Natural killer cell (primary cell): ENCODE data around the gene CNOT1. TPM values are rescaled to one million over a fixed set of nuclear protein-coding genes. Genes with fewer than 3 reads are reported as not detected.

Source experiments
- ATAC-seq, 3 donors: fragments of 150-1000 bp in 2 of 3; fragments of 200-7000 bp in 1 of 3; cut with Tn5 transposase; 1 replicate in 1 of 3; 2 replicates in 2 of 3; pipeline ENCODE4 v1.10.0; 2021; ENCODE audit warnings: mild to moderate bottlenecking in 2 of 3, moderate library complexity in 2 of 3
- DNase-seq, 2 donors: peaks; one replicate each; pipeline versions ENCODE4 v3.0.0 to v3.0.0-alpha.2; 2013 to 2021; ENCODE audit warnings: mixed read lengths in 1 of 2
- H3K27ac ChIP-seq: one replicate; pipeline ENCODE4 v1.5.1; 2013; ENCODE audit warnings: mild to moderate bottlenecking, low read length
- H3K27me3 ChIP-seq: one replicate; pipeline ENCODE4 v1.6.1; 2013; ENCODE audit warnings: low read length; ENCODE audit not compliant: control insufficient read depth, insufficient read depth
- H3K36me3 ChIP-seq: one replicate; pipeline ENCODE4 v1.6.1; 2013; ENCODE audit warnings: low read length; ENCODE audit not compliant: control insufficient read depth, insufficient read depth
- H3K4me1 ChIP-seq: one replicate; pipeline ENCODE4 v1.6.1; 2013; ENCODE audit warnings: low read length; ENCODE audit not compliant: control insufficient read depth, insufficient read depth
- H3K4me3 ChIP-seq: one replicate; pipeline ENCODE4 v1.5.1; 2013; ENCODE audit warnings: low read length
- H3K9me3 ChIP-seq: one replicate; pipeline ENCODE4 v1.6.1; 2013; ENCODE audit warnings: low read length; ENCODE audit not compliant: control insufficient read depth, insufficient read depth
- H3K27ac Mint-ChIP-seq, 2 donors: one replicate each; pipeline ENCODE4 v1.8.0; 2022; ENCODE audit warnings: mild to moderate bottlenecking in 2 of 2, mixed read lengths in 2 of 2, moderate library complexity in 1 of 2
- H3K27me3 Mint-ChIP-seq, 2 donors: one replicate each; pipeline ENCODE4 v1.8.0; 2022; ENCODE audit warnings: low read depth in 2 of 2, mixed read lengths in 2 of 2
- H3K36me3 Mint-ChIP-seq: one replicate; pipeline ENCODE4 v1.8.0; 2022; ENCODE audit warnings: mixed read lengths
- H3K4me1 Mint-ChIP-seq, 2 donors: one replicate each; pipeline ENCODE4 v1.8.0; 2022; ENCODE audit warnings: mixed read lengths in 2 of 2
- H3K4me3 Mint-ChIP-seq: one replicate; pipeline ENCODE4 v1.8.0; 2022; ENCODE audit warnings: mild to moderate bottlenecking, moderate library complexity, mixed read lengths
- H3K9me3 Mint-ChIP-seq, 2 donors: one replicate each; pipeline ENCODE4 v1.8.0; 2022; ENCODE audit warnings: mixed read lengths in 2 of 2
- WGBS: methylation state at CpG from one replicate; pipeline ENCODE4 v1.1.7; 2013; ENCODE audit warnings: missing lambda C conversion rate; ENCODE audit not compliant: insufficient coverage; 5-methylcytosine and 5-hydroxymethylcytosine counted together
- intact Hi-C: fragments of 100-400 bp; cut with micrococcal nuclease; formaldehyde crosslinking; loops from one replicate; pipeline ENCODE4 v1.14.2; 2022
- total RNA-seq, 4 donors: library from RNA; stranded (reverse); fragments of 120-200 nt in 1 of 4; gene quantifications; one replicate each; pipeline versions ENCODE4 v1.2.3 to v1.2.4, GENCODE V29; 2013 to 2022
- TF ChIP-seq, protein P1 (sequence below): fragments of 200-600 bp; IDR thresholded peaks from one replicate; pipeline ENCODE4 v1.8.0; 2022; ENCODE audit warnings: antibody characterized with exemption

The CNOT1 gene
- total RNA-seq, 3 donors from 2014 or later (not counting 1 experiment from before 2014, with no cell fraction given), result 242 to 275 (median 249) TPM

DNA sequence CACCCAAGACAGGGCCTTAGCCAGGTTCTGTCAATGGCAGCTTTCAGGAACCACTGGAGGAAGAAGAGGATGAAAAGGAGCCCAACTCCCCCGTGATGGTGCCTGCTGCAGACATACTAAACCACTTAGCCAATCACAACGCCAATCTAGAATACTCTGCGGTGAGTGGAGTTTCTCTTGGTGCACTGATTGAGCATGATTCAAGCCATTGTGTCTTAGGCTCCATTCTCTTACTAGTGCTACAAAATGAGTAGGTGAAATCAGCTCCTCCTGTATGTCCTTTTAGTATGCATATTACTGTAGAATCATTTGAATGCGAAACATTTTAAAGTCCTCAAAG, 112.9 kb downstream of the CNOT1 start:
- Mint-ChIP-seq H3K27me3 (no peaks in the 10 kb centered on the region), H3K9me3 (no peaks in the 10 kb centered on the region), H3K4me1 (peaks cover 12 to 21% of the 10 kb centered on the region in 2 donors), H3K27ac (peak overlapping the region in 1 of 2 donors; percentile 87), H3K4me3 (peak overlapping the region; percentile 70), H3K36me3 (no peaks in the 10 kb centered on the region)
- TF ChIP-seq, protein P1, sequence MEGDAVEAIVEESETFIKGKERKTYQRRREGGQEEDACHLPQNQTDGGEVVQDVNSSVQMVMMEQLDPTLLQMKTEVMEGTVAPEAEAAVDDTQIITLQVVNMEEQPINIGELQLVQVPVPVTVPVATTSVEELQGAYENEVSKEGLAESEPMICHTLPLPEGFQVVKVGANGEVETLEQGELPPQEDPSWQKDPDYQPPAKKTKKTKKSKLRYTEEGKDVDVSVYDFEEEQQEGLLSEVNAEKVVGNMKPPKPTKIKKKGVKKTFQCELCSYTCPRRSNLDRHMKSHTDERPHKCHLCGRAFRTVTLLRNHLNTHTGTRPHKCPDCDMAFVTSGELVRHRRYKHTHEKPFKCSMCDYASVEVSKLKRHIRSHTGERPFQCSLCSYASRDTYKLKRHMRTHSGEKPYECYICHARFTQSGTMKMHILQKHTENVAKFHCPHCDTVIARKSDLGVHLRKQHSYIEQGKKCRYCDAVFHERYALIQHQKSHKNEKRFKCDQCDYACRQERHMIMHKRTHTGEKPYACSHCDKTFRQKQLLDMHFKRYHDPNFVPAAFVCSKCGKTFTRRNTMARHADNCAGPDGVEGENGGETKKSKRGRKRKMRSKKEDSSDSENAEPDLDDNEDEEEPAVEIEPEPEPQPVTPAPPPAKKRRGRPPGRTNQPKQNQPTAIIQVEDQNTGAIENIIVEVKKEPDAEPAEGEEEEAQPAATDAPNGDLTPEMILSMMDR, result no peak
- Histone ChIP-seq H3K9me3 (no peaks in the 10 kb centered on the region), H3K27ac (no peak overlapping the region), H3K4me3 (no peak overlapping the region), H3K4me1 (peaks cover 17% of the 10 kb centered on the region), H3K27me3 (no peaks in the 10 kb centered on the region), H3K36me3 (peaks cover 40% of the 10 kb centered on the region)
- 100% methylated on average over 3 of the region's 4 CpGs for WGBS
- ATAC-seq (no peak), DNase-seq (no peak)
- intact Hi-C loops, result no loop called here

DNA sequence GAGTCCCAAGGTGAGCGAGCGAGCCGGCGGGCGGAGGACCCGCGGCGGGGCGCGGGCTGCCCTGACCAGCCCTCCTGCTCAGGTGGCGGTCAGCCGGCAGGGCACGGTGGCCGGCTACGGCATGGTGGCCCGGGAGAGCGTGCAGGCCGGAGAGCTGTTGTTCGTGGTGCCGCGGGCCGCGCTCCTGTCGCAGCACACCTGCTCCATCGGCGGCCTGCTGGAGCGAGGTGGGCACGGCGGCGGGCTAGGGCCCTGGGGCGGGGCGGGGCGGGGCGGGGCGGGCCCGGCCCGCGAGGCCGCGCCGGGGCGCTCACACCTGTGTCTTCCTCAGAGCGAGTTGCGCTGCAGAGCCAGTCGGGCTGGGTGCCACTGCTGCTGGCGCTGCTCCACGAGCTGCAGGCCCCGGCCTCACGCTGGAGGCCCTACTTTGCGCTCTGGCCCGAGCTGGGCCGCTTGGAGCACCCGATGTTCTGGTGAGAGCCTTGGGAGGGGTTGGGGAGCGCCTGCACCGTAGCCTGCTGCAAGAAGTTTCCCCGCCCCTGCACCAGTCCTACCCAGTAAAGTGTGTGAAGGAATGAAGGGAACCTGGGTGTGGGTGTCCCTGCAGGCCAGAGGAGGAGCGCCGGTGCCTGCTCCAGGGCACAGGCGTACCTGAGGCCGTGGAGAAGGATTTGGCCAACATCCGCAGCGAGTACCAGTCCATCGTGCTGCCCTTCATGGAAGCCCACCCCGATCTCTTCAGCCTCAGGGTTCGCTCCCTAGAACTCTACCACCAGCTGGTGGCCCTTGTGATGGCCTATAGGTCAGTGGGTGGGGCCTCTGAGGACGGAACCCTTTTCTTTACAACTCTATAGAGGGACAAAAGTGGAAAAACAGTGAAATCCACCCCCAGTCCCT, 113.5 kb downstream of the CNOT1 start:
- Histone ChIP-seq H3K36me3 (peaks cover 34% of the 10 kb centered on the region), H3K4me1 (peaks cover 17% of the 10 kb centered on the region), H3K4me3 (peak overlapping the region; percentile 54), H3K27ac (no peak overlapping the region), H3K9me3 (no peaks in the 10 kb centered on the region), H3K27me3 (no peaks in the 10 kb centered on the region)
- Mint-ChIP-seq H3K27me3 (no peaks in the 10 kb centered on the region), H3K4me1 (peaks cover 12 to 21% of the 10 kb centered on the region in 2 donors), H3K4me3 (peak overlapping the region; percentile 93), H3K36me3 (no peaks in the 10 kb centered on the region), H3K27ac (peak overlapping the region in 1 of 2 donors; percentile 87), H3K9me3 (no peaks in the 10 kb centered on the region)
- ATAC-seq (peak; percentile 13 to 34 (median 33)), DNase-seq (peak in 1 of 2 donors; percentile 69)
- 17% methylated on average over 65 of the region's 66 CpGs for WGBS
- intact Hi-C loops, result no loop called here
- TF ChIP-seq, protein P1, result no peak

DNA sequence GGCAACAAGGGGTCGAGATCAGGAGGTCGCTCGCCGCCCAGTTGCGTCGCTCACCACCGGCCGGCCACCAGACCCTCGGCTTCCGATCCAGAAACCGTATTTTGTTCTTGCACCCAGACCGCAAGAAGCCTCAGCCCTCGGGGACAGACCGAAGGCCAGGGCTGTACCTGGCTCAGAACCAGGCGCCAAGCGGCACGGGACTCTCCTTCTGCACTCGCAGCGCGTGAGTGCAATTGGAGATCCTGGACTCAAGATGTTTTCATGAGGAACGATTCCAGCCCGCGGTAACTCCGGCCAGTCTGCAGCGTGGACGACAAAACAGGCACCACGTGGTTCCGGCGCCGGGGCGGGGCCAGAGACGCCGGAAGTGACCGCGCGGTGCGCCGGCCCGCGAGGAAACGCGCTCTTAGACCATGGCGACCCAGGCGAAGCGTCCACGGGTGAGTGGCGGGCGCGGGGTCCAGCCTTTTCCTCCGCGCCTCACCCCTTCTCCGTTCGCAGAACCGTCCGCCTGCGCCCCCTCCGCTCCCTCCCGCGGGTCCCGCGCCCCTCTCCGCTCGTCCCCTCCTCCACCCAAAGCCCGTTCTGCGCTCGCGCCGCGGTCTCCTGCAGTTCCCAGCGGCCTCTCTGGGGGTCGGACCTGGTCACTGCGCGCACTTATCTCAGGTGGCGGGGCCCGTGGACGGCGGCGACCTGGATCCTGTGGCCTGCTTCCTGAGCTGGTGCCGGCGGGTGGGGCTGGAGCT, 114.3 kb downstream of the CNOT1 start, which contains the start of gene SETD6:
TSS of gene SETD6 (plus strand) at position 393 of the 746 bp plus-strand sequence. CDS start at position 414, 21 bp downstream.
- Histone ChIP-seq H3K4me3 (peak within 1 kb of the TSS; percentile 54), H3K4me1 (peaks cover 17% of the 10 kb centered on the region), H3K27me3 (no peaks in the 10 kb centered on the region), H3K36me3 (peaks cover 26% of the 10 kb centered on the region), H3K9me3 (no peaks in the 10 kb centered on the region), H3K27ac (peak within 1 kb of the TSS; percentile 53)
- Mint-ChIP-seq H3K9me3 (no peaks in the 10 kb centered on the region), H3K36me3 (no peaks in the 10 kb centered on the region), H3K4me1 (peaks cover 12 to 21% of the 10 kb centered on the region in 2 donors), H3K27ac (peak within 1 kb of the TSS; percentile 82 to 87), H3K4me3 (peak within 1 kb of the TSS; percentile 93), H3K27me3 (no peaks in the 10 kb centered on the region)
- ATAC-seq (peak; percentile 90 to 91 (median 90)), DNase-seq (peak; percentile 73 to 75)
- under 1% methylated on average over 80 of the region's 80 CpGs for WGBS
- TF ChIP-seq, protein P1, result no peak
- intact Hi-C loops, result no loop called here
